ENCODE results near the gene OR6N2.

DNA sequence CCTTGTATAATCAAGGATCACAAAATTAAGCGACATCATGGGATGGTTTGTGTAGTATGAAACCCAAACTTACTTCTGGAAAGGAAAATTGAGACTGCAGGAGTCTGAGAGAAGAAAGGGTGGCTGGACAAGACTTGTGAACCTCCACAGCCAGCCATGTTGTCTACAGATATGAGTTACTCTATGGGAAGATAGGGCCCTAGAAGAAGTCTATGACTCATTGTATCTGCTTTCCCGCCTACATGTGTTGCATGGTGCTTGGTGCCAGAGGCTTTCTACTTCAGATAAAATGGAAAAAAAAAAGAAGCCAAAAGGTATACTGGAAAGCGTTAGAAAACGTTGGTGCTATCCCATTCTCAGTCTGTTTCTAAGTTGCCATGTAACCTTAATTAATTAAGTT, 18.7 kb upstream of the OR6N2 start:
- TF ChIP-seq CTCF (IDR thresholded peaks at IDR 0.05; ENCODE audit: low read depth, low read length, missing input control) (no peak), SP1 (IDR thresholded peaks at IDR 0.05) (no peak), TAF1 (conservative IDR thresholded peaks at IDR 0.05) (no peak), REST (IDR thresholded peaks at IDR 0.05) (no peak), YY1 (IDR thresholded peaks at IDR 0.05) (no peak), JUND (IDR thresholded peaks at IDR 0.05) (no peak), RAD21 (IDR thresholded peaks at IDR 0.05) (no peak), RXRA (IDR thresholded peaks at IDR 0.05) (no peak), GABPA (IDR thresholded peaks at IDR 0.05 in 1 of 2, conservative IDR thresholded peaks at IDR 0.05 in 1 of 2) (no peak), ATF3 (IDR thresholded peaks at IDR 0.05) (no peak)
- TF ChIP-seq, protein P1, sequence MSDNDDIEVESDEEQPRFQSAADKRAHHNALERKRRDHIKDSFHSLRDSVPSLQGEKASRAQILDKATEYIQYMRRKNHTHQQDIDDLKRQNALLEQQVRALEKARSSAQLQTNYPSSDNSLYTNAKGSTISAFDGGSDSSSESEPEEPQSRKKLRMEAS (IDR thresholded peaks at IDR 0.05): no peak
- TF ChIP-seq, protein P2, sequence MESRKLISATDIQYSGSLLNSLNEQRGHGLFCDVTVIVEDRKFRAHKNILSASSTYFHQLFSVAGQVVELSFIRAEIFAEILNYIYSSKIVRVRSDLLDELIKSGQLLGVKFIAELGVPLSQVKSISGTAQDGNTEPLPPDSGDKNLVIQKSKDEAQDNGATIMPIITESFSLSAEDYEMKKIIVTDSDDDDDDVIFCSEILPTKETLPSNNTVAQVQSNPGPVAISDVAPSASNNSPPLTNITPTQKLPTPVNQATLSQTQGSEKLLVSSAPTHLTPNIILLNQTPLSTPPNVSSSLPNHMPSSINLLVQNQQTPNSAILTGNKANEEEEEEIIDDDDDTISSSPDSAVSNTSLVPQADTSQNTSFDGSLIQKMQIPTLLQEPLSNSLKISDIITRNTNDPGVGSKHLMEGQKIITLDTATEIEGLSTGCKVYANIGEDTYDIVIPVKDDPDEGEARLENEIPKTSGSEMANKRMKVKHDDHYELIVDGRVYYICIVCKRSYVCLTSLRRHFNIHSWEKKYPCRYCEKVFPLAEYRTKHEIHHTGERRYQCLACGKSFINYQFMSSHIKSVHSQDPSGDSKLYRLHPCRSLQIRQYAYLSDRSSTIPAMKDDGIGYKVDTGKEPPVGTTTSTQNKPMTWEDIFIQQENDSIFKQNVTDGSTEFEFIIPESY (IDR thresholded peaks at IDR 0.05): no peak
